Spleen (tissue), 11 donors: Measurements from ENCODE around the gene DLX1. TPM values are rescaled to one million over a fixed set of nuclear protein-coding genes. Genes with fewer than 3 reads are reported as not detected.

Experiments
- DNase-seq: peaks from one replicate; pipeline ENCODE4 v3.0.0-alpha.2; 2020
- H3K27ac ChIP-seq, 8 donors: fragments of 200-600 bp; sonication (generic) in 7 of 8; 1 replicate in 4 of 8; 2 replicates in 4 of 8; pipeline versions ENCODE4 v1.5.0 to v1.8.0; 2016 to 2021; ENCODE audit warnings: inconsistent platforms in 4 of 8, mild to moderate bottlenecking in 4 of 8, moderate library complexity in 1 of 8
- H3K27me3 ChIP-seq, 7 donors: fragments of 200-600 bp; sonication (generic) in 6 of 7; replicated peaks in 1 of 7; 1 replicate in 4 of 7; 2 replicates in 3 of 7; pipeline versions ENCODE4 v1.5.0 to v1.8.0; 2016 to 2021; ENCODE audit warnings: inconsistent platforms in 3 of 7, mild to moderate bottlenecking in 1 of 7
- H3K36me3 ChIP-seq, 6 donors: fragments of 200-600 bp; sonication (generic) in 5 of 6; 1 replicate in 4 of 6; 2 replicates in 2 of 6; pipeline versions ENCODE4 v1.5.0 to v1.8.0; 2016 to 2021; ENCODE audit warnings: inconsistent platforms in 2 of 6
- H3K4me1 ChIP-seq, 6 donors: fragments of 200-600 bp; sonication (generic) in 5 of 6; 1 replicate in 3 of 6; 2 replicates in 3 of 6; pipeline versions ENCODE4 v1.5.0 to v1.8.0; 2016 to 2021; ENCODE audit warnings: inconsistent platforms in 3 of 6
- H3K4me3 ChIP-seq, 8 donors: fragments of 200-600 bp; sonication (generic) in 7 of 8; 1 replicate in 4 of 8; 2 replicates in 4 of 8; pipeline versions ENCODE4 v1.5.0 to v1.8.0; 2016 to 2021; ENCODE audit warnings: inconsistent platforms in 4 of 8, mild to moderate bottlenecking in 4 of 8, moderate library complexity in 2 of 8
- H3K9me3 ChIP-seq, 8 donors: fragments of 200-600 bp; sonication (generic) in 7 of 8; 1 replicate in 4 of 8; 2 replicates in 4 of 8; pipeline versions ENCODE4 v1.5.0 to v1.8.0; 2016 to 2021; ENCODE audit warnings: inconsistent platforms in 4 of 8
- CTCF ChIP-seq, 11 experiments: fragments of 200-600 bp in 7 of 11; fragments of 450-650 bp in 4 of 11; sonication (generic) in 4 of 11; IDR thresholded peaks in 8 of 11; conservative IDR thresholded peaks in 3 of 11; 1 replicate in 7 of 11; 2 replicates in 4 of 11; pipeline versions ENCODE4 v1.4.0 to v1.8.0; 2016 to 2021; ENCODE audit warnings: antibody characterized with exemption in 11 of 11, inconsistent platforms in 4 of 11, mild to moderate bottlenecking in 1 of 11
- POLR2A ChIP-seq, 3 donors: fragments of 450-650 bp; IDR thresholded peaks; one replicate each; pipeline ENCODE4 v1.5.1; 2017; ENCODE audit warnings: antibody characterized with exemption in 3 of 3, mild to moderate bottlenecking in 1 of 3
- POLR2AphosphoS5 ChIP-seq, 3 donors: sonication (generic); formaldehyde crosslinking; IDR thresholded peaks; one replicate each; pipeline ENCODE4 v1.5.1; 2017; ENCODE audit warnings: antibody characterized with exemption in 3 of 3
- WGBS, 5 donors: extraction: QIAGEN DNeasy Blood & Tissue Kit in 3 of 5; methylation state at CpG; one replicate each; pipeline versions ENCODE4 v1.1.5 to v1.1.7; 2013 to 2018; 5-methylcytosine and 5-hydroxymethylcytosine counted together
- intact Hi-C: fragments of 100-400 bp; cut with DNase I; formaldehyde crosslinking; loops from one replicate; pipeline ENCODE4 v1.15.0; 2023; ENCODE audit warnings: low total_unique reads
- polyA plus RNA-seq, 3 donors: library from polyadenylated mRNA; stranded (reverse); fragments of 200-250 nt; gene quantifications; one replicate each; pipeline ENCODE4 v1.2.1, GENCODE V29; 2013
- total RNA-seq, 7 donors: library from RNA; depleted of rRNA in 3 of 7; stranded (reverse); fragments of >200 nt in 3 of 7; fragmentation: NEBNext Ultra II Directional in 4 of 7; extraction: Animal tissue kit (Norgen Biotek cat#: 25700) in 4 of 7; gene quantifications; one replicate each; pipeline versions ENCODE4 v1.1.0 to v1.2.1, GENCODE V29; 2016 to 2021
- donor health status: healthy with polysubstance abuse.
- donor health status: DM: no; HTN: no; CAD: no; lungs with moderate emphysema.
- donor health status: DM: no; HTN: no; CAD: no.
- donor health status: Bipolar disorder and iron deficiency.
- donor health status: healthy.
- donor health status: DM: no; HTN: no; CAD: no.
- donor health status: DM: yes; HTN: yes; CAD: no.

The DLX1 gene
- total and polyA plus RNA-seq, 10 donors, result 0.16 TPM; not detected in 9

- H3K4me1 ChIP-seq, result peaks cover 63 to 100% (median 83%) of the 10 kb centered on the region in 6 donors
- no peaks in the 10 kb centered on the region for H3K9me3 ChIP-seq
- H3K27me3 ChIP-seq, result peaks cover 48 to 100% (median 100%) of the 10 kb centered on the region in 7 donors
- no peaks in the 10 kb centered on the region for H3K36me3 ChIP-seq
- peak overlapping the region in 3 of 8 donors; percentile 9 to 80 (median 17) for H3K4me3 ChIP-seq
- no peak overlapping the region for H3K27ac ChIP-seq
- TF ChIP-seq POLR2A (IDR thresholded peaks at IDR 0.05) (no peak), POLR2AphosphoS5 (IDR thresholded peaks at IDR 0.05) (no peak), CTCF (IDR thresholded peaks at IDR 0.05 in 8 of 11, conservative IDR thresholded peaks at IDR 0.05 in 3 of 11) (no peak)
- WGBS, 5 donors, result 2 to 8% (median 6%) methylated on average over 13 of the region's 13 CpGs
- DNase-seq, result no peak
- intact Hi-C loops, result loop anchor here (10.0 kb wide), 3 partner anchors 285 to 1125 kb away; no protein-coding TSS in a partner anchor
These were observed 14.3 kb downstream of the DLX1 start for GRCh38 chr2:172099472-172100079.

- Histone ChIP-seq H3K9me3 (no peaks in the 10 kb centered on the region), H3K4me1 (peaks cover 56 to 94% (median 76%) of the 10 kb centered on the region in 6 donors), H3K36me3 (no peaks in the 10 kb centered on the region), H3K27me3 (peaks cover 46 to 100% (median 100%) of the 10 kb centered on the region in 7 donors), H3K4me3 (peak overlapping the region in 1 of 8 donors; percentile 80), H3K27ac (no peak overlapping the region)
- intact Hi-C loops, result loop anchor here (10.0 kb wide), 3 partner anchors 286 to 1126 kb away; no protein-coding TSS in a partner anchor
- 2 to 6% (median 5%) methylated on average over 30 to 72 of the region's 72 CpGs for WGBS, 5 donors
- TF ChIP-seq POLR2A (IDR thresholded peaks at IDR 0.05) (no peak), CTCF (IDR thresholded peaks at IDR 0.05 in 8 of 11, conservative IDR thresholded peaks at IDR 0.05 in 3 of 11) (no peak), POLR2AphosphoS5 (IDR thresholded peaks at IDR 0.05) (no peak)
- peak; percentile 75 for DNase-seq
These were observed 15.0 kb downstream of the DLX1 start for GRCh38 chr2:172100080-172100934.

GRCh38 chr2:172100935-172101820 lies 15.9 kb downstream of the DLX1 start:
- H3K4me3 ChIP-seq, result peak overlapping the region in 6 of 8 donors; percentile 48 to 80 (median 65)
- intact Hi-C loops, result loop anchor here (10.0 kb wide), 3 partner anchors 286 to 1126 kb away; no protein-coding TSS in a partner anchor
- peaks cover 55 to 94% (median 73%) of the 10 kb centered on the region in 6 donors for H3K4me1 ChIP-seq
- no peak for TF ChIP-seq POLR2AphosphoS5 (IDR thresholded peaks at IDR 0.05)
- no peak for TF ChIP-seq CTCF (IDR thresholded peaks at IDR 0.05 in 8 of 11, conservative IDR thresholded peaks at IDR 0.05 in 3 of 11)
- TF ChIP-seq POLR2A (IDR thresholded peaks at IDR 0.05), result no peak
- no peaks in the 10 kb centered on the region for H3K36me3 ChIP-seq
- no peak for DNase-seq
- H3K27me3 ChIP-seq, result peaks cover 44 to 100% (median 100%) of the 10 kb centered on the region in 7 donors
- no peaks in the 10 kb centered on the region for H3K9me3 ChIP-seq
- H3K27ac ChIP-seq, result no peak overlapping the region
- 5 to 12% (median 7%) methylated on average over 52 to 54 of the region's 54 CpGs for WGBS, 5 donors
